ENCODE results near the gene AHCYL1. TPM values are rescaled to one million over a fixed set of nuclear protein-coding genes. Genes with fewer than 3 reads are reported as not detected.

The AHCYL1 gene
- total RNA-seq, 1 experiment from 2014 or later: 89.0 TPM

GRCh38 chr1:110018396-110018795 is 33.8 kb downstream of the AHCYL1 start:
- no peak overlapping the region for H3K27ac ChIP-seq (ENCODE audit: insufficient read length, low read depth, low read length)

More at GRCh38 chr1:110018396-110018795, 33.8 kb downstream of the AHCYL1 start:
- Histone ChIP-seq H3K56ac (ENCODE audit: insufficient read length, low read depth, low read length) (no peak overlapping the region), H3K18ac (ENCODE audit: insufficient read length, low read depth, low read length) (no peak overlapping the region), H3K4me1 (ENCODE audit: insufficient read depth, low read length) (no peaks in the 10 kb centered on the region), H4K20me1 (ENCODE audit: control insufficient read depth, insufficient read depth, insufficient read length) (no peaks in the 10 kb centered on the region), H3K14ac (ENCODE audit: insufficient read depth, low read length) (no peak overlapping the region), H3K27me3 (ENCODE audit: insufficient read depth, low read length) (no peaks in the 10 kb centered on the region), H3K79me1 (ENCODE audit: insufficient read depth, low read depth, low read length, poor library complexity, severe bottlenecking) (no peaks in the 10 kb centered on the region), H2BK12ac (ENCODE audit: insufficient read length, low read depth, low read length) (no peak overlapping the region), H2AFZ (ENCODE audit: low read length) (no peak overlapping the region), H2AK5ac (ENCODE audit: insufficient read length, low read length) (no peak overlapping the region), H4K5ac (ENCODE audit: insufficient read length, low read depth, low read length) (no peak overlapping the region), H2BK120ac (ENCODE audit: low read depth, low read length, poor library complexity, severe bottlenecking) (no peak overlapping the region), H3K9ac (ENCODE audit: extremely low read depth, insufficient read length, low read length) (no peak overlapping the region), H2BK5ac (ENCODE audit: insufficient read length, low read length) (no peak overlapping the region), H2BK15ac (ENCODE audit: low read depth, low read length) (no peak overlapping the region), H3T11ph (ENCODE audit: low read length) (no peak overlapping the region), H4K8ac (replicated peaks; ENCODE audit: insufficient read length, low read depth, low read length) (no peak overlapping the region), H3K23ac (ENCODE audit: insufficient read length, low read depth, low read length) (no peak overlapping the region), H3K4me2 (ENCODE audit: insufficient read depth, insufficient read length, low read length) (no peak overlapping the region), H3K79me2 (ENCODE audit: insufficient read depth, low read length) (no peaks in the 10 kb centered on the region), H3K9me3 (ENCODE audit: control insufficient read depth, low read depth, low read length) (no peaks in the 10 kb centered on the region), H4K91ac (ENCODE audit: insufficient read length, low read depth, low read length) (no peak overlapping the region), H2BK20ac (ENCODE audit: low read depth, low read length, poor library complexity, severe bottlenecking) (no peak overlapping the region), H3K4ac (ENCODE audit: low read depth, low read length) (no peak overlapping the region), H3K23me2 (ENCODE audit: insufficient read length, low read depth, low read length, poor library complexity, severe bottlenecking) (no peaks in the 10 kb centered on the region)
- Mint-ChIP-seq H3K27ac (no peak overlapping the region), H3K4me3 (no peak overlapping the region), H3K36me3 (ENCODE audit: insufficient read depth in 1 of 3, low read depth in 3 of 3) (peaks cover 55 to 93% (median 92%) of the 10 kb centered on the region in 3 experiments; a peak in 6 of 7 replicates), H3K4me1 (no peaks in the 10 kb centered on the region), H3K27me3 (ENCODE audit: low read depth) (no peaks in the 10 kb centered on the region), H3K9me3 (no peaks in the 10 kb centered on the region)
- WGBS (ENCODE audit: extremely low coverage, insufficient read length, low lambda C conversion rate): no CpG with 5 or more reads among the region's 9 CpGs
- DNase-seq: no peak
- TF ChIP-seq CTCF (conservative IDR thresholded peaks at IDR 0.05): no peak

Measured in H9 (cell line).